Measurements from ENCODE around the gene WDR83. TPM values are rescaled to one million over a fixed set of nuclear protein-coding genes. Genes with fewer than 3 reads are reported as not detected.

Gene WDR83
- total and polyA plus RNA-seq, 2 of the 4 experiments (the other 2 are of a cell fraction), result 5.9 to 8.9 TPM

DNA sequence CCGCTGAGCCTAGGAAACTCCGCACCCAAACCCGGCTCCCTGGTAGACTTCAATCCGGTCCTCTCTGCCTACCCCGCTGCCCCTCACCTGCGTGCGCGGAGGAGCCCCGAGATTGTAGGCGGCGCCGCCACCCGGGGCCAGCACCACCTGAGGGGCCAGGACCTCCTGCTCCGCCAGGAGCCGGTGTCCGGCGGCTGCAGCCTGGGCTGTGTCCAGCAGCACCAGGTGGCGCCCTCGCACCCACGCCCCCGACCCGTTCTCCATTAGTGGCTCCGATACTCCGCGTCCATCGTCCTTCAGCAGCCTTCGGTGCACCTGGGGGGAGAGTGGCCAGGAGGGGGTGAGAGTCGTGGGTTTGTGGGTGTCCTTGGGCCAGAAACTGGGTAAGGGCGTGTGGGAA lies 18.5 kb upstream of the WDR83 start:
- no peaks in the 10 kb centered on the region for H3K9me3 ChIP-seq (ENCODE audit: control insufficient read depth, insufficient read depth, low read length)
- 30% methylated on average over 4 of the region's 29 CpGs; no CpG with 5 or more reads in 1 of the 2 experiments for WGBS, 2 experiments (ENCODE audit: extremely low coverage in 2 of 2, insufficient read length in 1 of 2)
- no peak overlapping the region for H2BK15ac ChIP-seq (ENCODE audit: low read depth, low read length)
- in situ Hi-C loops (cut with MboI; ENCODE audit: low sequenced_read_pairs) (no loop called here), dilution Hi-C loops (cut with HindIII; ENCODE audit: low sequenced_read_pairs, unreplicated experiment) (no loop called here), intact Hi-C loops (cut with micrococcal nuclease) (no loop called here)
- no peak overlapping the region for H2BK20ac ChIP-seq (ENCODE audit: low read depth, low read length)
- H3K14ac ChIP-seq (replicated peaks; ENCODE audit: low read depth, low read length), result no peak overlapping the region
- H3K23ac ChIP-seq (ENCODE audit: low read depth, low read length), result no peak overlapping the region
- ChIA-PET CTCF (no interaction called here), POLR2A (ENCODE audit: unreplicated experiment) (no interaction called here)
- H2AK9ac ChIP-seq (replicated peaks; ENCODE audit: low read depth, low read length, poor library complexity), result no peak overlapping the region
- no peaks in the 10 kb centered on the region for H3K27me3 ChIP-seq (ENCODE audit: control insufficient read depth, insufficient read depth, low read length)
- no peak overlapping the region for H4K5ac ChIP-seq (ENCODE audit: low read depth, low read length)
- no peak overlapping the region for H3K9ac ChIP-seq (ENCODE audit: low read depth, low read length)
- peak overlapping the region; percentile 51 for H3K4me2 ChIP-seq (ENCODE audit: low read depth, low read length)
- H2AK5ac ChIP-seq (ENCODE audit: low read depth, low read length), result no peak overlapping the region
- H2BK5ac ChIP-seq (ENCODE audit: low read depth, low read length, poor library complexity, severe bottlenecking), result no peak overlapping the region
- no peak overlapping the region for H3K27ac ChIP-seq (ENCODE audit: insufficient read depth, low read length)
- peak; percentile 37 for ATAC-seq (ENCODE audit: low read depth)
- no peak for DNase-seq
- no peak overlapping the region for H3K4ac ChIP-seq (ENCODE audit: low read depth, low read length)
- 0 out of 2 replicates have a peak, but pooled peaks cover 2% of the 10 kb centered on the region for H3K4me1 ChIP-seq (ENCODE audit: control insufficient read depth, insufficient read depth, low read length)
- H4K20me1 ChIP-seq (ENCODE audit: insufficient read depth, low read length), result no peaks in the 10 kb centered on the region
- H3K79me1 ChIP-seq (ENCODE audit: low read depth in 1 of 2, low read length in 2 of 2), result no peaks in the 10 kb centered on the region
- no peak overlapping the region for H4K91ac ChIP-seq (ENCODE audit: insufficient read depth, low read depth, low read length)
- H2AFZ ChIP-seq (replicated peaks; ENCODE audit: low read length, poor library complexity), result peak overlapping the region; percentile 34
- no peak overlapping the region for H4K8ac ChIP-seq (ENCODE audit: low read depth in 2 of 2, low read length in 2 of 2)
- TF ChIP-seq SMC3 (IDR thresholded peaks at IDR 0.05; ENCODE audit: low read depth, low read length), result no peak
- TF ChIP-seq, protein P1, sequence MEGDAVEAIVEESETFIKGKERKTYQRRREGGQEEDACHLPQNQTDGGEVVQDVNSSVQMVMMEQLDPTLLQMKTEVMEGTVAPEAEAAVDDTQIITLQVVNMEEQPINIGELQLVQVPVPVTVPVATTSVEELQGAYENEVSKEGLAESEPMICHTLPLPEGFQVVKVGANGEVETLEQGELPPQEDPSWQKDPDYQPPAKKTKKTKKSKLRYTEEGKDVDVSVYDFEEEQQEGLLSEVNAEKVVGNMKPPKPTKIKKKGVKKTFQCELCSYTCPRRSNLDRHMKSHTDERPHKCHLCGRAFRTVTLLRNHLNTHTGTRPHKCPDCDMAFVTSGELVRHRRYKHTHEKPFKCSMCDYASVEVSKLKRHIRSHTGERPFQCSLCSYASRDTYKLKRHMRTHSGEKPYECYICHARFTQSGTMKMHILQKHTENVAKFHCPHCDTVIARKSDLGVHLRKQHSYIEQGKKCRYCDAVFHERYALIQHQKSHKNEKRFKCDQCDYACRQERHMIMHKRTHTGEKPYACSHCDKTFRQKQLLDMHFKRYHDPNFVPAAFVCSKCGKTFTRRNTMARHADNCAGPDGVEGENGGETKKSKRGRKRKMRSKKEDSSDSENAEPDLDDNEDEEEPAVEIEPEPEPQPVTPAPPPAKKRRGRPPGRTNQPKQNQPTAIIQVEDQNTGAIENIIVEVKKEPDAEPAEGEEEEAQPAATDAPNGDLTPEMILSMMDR (conservative IDR thresholded peaks at IDR 0.05; ENCODE audit: low read depth, low read length), result no peak
- TF ChIP-seq, protein P2, sequence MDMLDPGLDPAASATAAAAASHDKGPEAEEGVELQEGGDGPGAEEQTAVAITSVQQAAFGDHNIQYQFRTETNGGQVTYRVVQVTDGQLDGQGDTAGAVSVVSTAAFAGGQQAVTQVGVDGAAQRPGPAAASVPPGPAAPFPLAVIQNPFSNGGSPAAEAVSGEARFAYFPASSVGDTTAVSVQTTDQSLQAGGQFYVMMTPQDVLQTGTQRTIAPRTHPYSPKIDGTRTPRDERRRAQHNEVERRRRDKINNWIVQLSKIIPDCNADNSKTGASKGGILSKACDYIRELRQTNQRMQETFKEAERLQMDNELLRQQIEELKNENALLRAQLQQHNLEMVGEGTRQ (IDR thresholded peaks at IDR 0.05; ENCODE audit: low read depth, low read length), result no peak
- no peak for TF ChIP-seq CHD1 (IDR thresholded peaks at IDR 0.05; ENCODE audit: low read depth, low read length)
- TF ChIP-seq, protein P3, sequence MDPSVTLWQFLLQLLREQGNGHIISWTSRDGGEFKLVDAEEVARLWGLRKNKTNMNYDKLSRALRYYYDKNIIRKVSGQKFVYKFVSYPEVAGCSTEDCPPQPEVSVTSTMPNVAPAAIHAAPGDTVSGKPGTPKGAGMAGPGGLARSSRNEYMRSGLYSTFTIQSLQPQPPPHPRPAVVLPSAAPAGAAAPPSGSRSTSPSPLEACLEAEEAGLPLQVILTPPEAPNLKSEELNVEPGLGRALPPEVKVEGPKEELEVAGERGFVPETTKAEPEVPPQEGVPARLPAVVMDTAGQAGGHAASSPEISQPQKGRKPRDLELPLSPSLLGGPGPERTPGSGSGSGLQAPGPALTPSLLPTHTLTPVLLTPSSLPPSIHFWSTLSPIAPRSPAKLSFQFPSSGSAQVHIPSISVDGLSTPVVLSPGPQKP (IDR thresholded peaks at IDR 0.05; ENCODE audit: borderline replicate concordance, low read depth, low read length), result no peak
- TF ChIP-seq MAZ (IDR thresholded peaks at IDR 0.05; ENCODE audit: borderline replicate concordance, low read depth, low read length), result no peak
- TF ChIP-seq BHLHE40 (IDR thresholded peaks at IDR 0.05; ENCODE audit: low read depth, low read length), result no peak
- TF ChIP-seq RAD21 (IDR thresholded peaks at IDR 0.05; ENCODE audit: low read length), result no peak
- no peak for TF ChIP-seq MXI1 (IDR thresholded peaks at IDR 0.05; ENCODE audit: borderline replicate concordance, low read depth, low read length)
- no peak for TF ChIP-seq FOS (IDR thresholded peaks at IDR 0.05; ENCODE audit: low read depth, low read length)
- no peak for TF ChIP-seq MAFK (IDR thresholded peaks at IDR 0.05; ENCODE audit: low read depth, low read length)
- TF ChIP-seq CEBPB (IDR thresholded peaks at IDR 0.05; ENCODE audit: low read depth, low read length), result no peak
- TF ChIP-seq NFE2L2 (IDR thresholded peaks at IDR 0.05; ENCODE audit: low read depth, low read length), result no peak
- no peak for TF ChIP-seq POLR2A (IDR thresholded peaks at IDR 0.05; ENCODE audit: low read depth, low read length)
- no peak for TF ChIP-seq RFX5 (IDR thresholded peaks at IDR 0.05; ENCODE audit: low read depth, low read length)
- no peak overlapping the region for H2BK120ac ChIP-seq (ENCODE audit: low read depth, low read length)
- peaks cover 6% of the 10 kb centered on the region; the same call in 1 of the 2 replicates for H3K36me3 ChIP-seq (ENCODE audit: control insufficient read depth, insufficient read depth, low read length)
- no peak overlapping the region for H3K18ac ChIP-seq (ENCODE audit: low read depth, low read length)
- no peak overlapping the region for H3K56ac ChIP-seq (ENCODE audit: extremely low read depth, insufficient read depth, low read length)
- no TSS peak for BruUV-seq (replicated peaks)
- 0 out of 2 replicates have a peak, but pooled peaks cover 3% of the 10 kb centered on the region for H3K9me1 ChIP-seq (ENCODE audit: insufficient read depth, low read length)
- no peak overlapping the region for H3K4me3 ChIP-seq (ENCODE audit: insufficient read depth, low read depth, low read length)
